Measurements from ENCODE around the gene CTXN3.

The CTXN3 gene

GRCh38 chr5:127649018-127649439, at the start of gene CTXN3:
Gene CTXN3, plus strand, starts transcription at chr5:127649082. Its CDS starts 8,440 bp downstream, at chr5:127657522.
- peak within 1 kb of the TSS in 4 of 21 experiments; percentile 27 to 45 (median 38) for H3K27ac ChIP-seq

GRCh38 chr5:127599320-127599719, 49.6 kb upstream of the CTXN3 start:
- Histone ChIP-seq H3K4me3 (no peak overlapping the region), H3K27ac (no peak overlapping the region)

More at GRCh38 chr5:127649018-127649439, at the start of gene CTXN3:
- no peak within 1 kb of the TSS for H3K4me3 ChIP-seq

GRCh38 chr5:127599847-127600246, 49.0 kb upstream of the CTXN3 start:
- H3K27ac ChIP-seq: no peak overlapping the region
- H3K4me3 ChIP-seq: no peak overlapping the region

GRCh38 chr5:127601111-127601510, 47.8 kb upstream of the CTXN3 start:
- Histone ChIP-seq H3K27ac (no peak overlapping the region), H3K4me3 (no peak overlapping the region)

- H3K4me3 ChIP-seq: no peak overlapping the region
- no peak overlapping the region for H3K27ac ChIP-seq
These were observed 47.3 kb upstream of the CTXN3 start for GRCh38 chr5:127601601-127602000.

GRCh38 chr5:127602481-127602880, 46.4 kb upstream of the CTXN3 start:
- H3K27ac ChIP-seq: no peak overlapping the region
- H3K4me3 ChIP-seq: no peak overlapping the region

GRCh38 chr5:127602896-127603844, 45.7 kb upstream of the CTXN3 start:
- Histone ChIP-seq H3K27ac (no peak overlapping the region), H3K4me3 (no peak overlapping the region)

- Histone ChIP-seq H3K27ac (no peak overlapping the region), H3K4me3 (no peak overlapping the region)
These were observed 40.7 kb upstream of the CTXN3 start for GRCh38 chr5:127608077-127608660.

GRCh38 chr5:127609011-127609410, 39.9 kb upstream of the CTXN3 start:
- no peak overlapping the region for H3K4me3 ChIP-seq
- no peak overlapping the region for H3K27ac ChIP-seq

GRCh38 chr5:127609957-127610356, 38.9 kb upstream of the CTXN3 start:
- H3K4me3 ChIP-seq: no peak overlapping the region
- no peak overlapping the region for H3K27ac ChIP-seq

- Histone ChIP-seq H3K27ac (no peak overlapping the region), H3K4me3 (no peak overlapping the region)
These were observed 36.3 kb upstream of the CTXN3 start for GRCh38 chr5:127612441-127613141.

- H3K4me3 ChIP-seq: no peak overlapping the region
- H3K27ac ChIP-seq: no peak overlapping the region
These were observed 33.0 kb upstream of the CTXN3 start for GRCh38 chr5:127615916-127616315.

GRCh38 chr5:127619908-127620479, 28.9 kb upstream of the CTXN3 start:
- no peak overlapping the region for H3K4me3 ChIP-seq
- H3K27ac ChIP-seq: no peak overlapping the region

- H3K4me3 ChIP-seq: no peak overlapping the region
- no peak overlapping the region for H3K27ac ChIP-seq
These were observed 27.1 kb upstream of the CTXN3 start for GRCh38 chr5:127621601-127622325.

- no peak overlapping the region for H3K4me3 ChIP-seq
- H3K27ac ChIP-seq: no peak overlapping the region
These were observed 14.9 kb upstream of the CTXN3 start for GRCh38 chr5:127634007-127634406.

GRCh38 chr5:127639828-127640227, 9.1 kb upstream of the CTXN3 start:
- H3K27ac ChIP-seq: no peak overlapping the region
- no peak overlapping the region for H3K4me3 ChIP-seq

- H3K4me3 ChIP-seq: no peak overlapping the region
- H3K27ac ChIP-seq: no peak overlapping the region
These were observed 5.9 kb upstream of the CTXN3 start for GRCh38 chr5:127642949-127643348.

GRCh38 chr5:127643607-127644006, 5.3 kb upstream of the CTXN3 start:
- H3K27ac ChIP-seq: no peak overlapping the region

GRCh38 chr5:127645300-127645726, 3.6 kb upstream of the CTXN3 start:
- H3K27ac ChIP-seq: no peak overlapping the region
- H3K4me3 ChIP-seq: no peak overlapping the region

More at GRCh38 chr5:127643607-127644006, 5.3 kb upstream of the CTXN3 start:
- H3K4me3 ChIP-seq: no peak overlapping the region
